Motor neuron (in vitro differentiated cells): ENCODE data around the gene SMCR8. TPM values are rescaled to one million over a fixed set of nuclear protein-coding genes. Genes with fewer than 3 reads are reported as not detected.

Source experiments
- ATAC-seq, 8 experiments: fragments of 200-7000 bp; cut with Tn5 transposase; replicated peaks in 6 of 8; 2 replicates each; pipeline ENCODE4 v1.8.0; 2021; ENCODE audit warnings: mild to moderate bottlenecking in 8 of 8, moderate library complexity in 8 of 8
- H3K27ac ChIP-seq, 2 donors: fragments of 250-450 bp; sonication (Bioruptor Pico); 2 replicates each; pipeline ENCODE4 v1.9.0; 2021; ENCODE audit warnings: antibody characterized with exemption in 2 of 2, mild to moderate bottlenecking in 2 of 2, moderate library complexity in 1 of 2
- H3K4me1 ChIP-seq, 2 donors: fragments of 250-450 bp; sonication (Bioruptor Pico); replicated peaks in 1 of 2; 2 replicates each; pipeline ENCODE4 v1.6.1; 2021; ENCODE audit warnings: antibody characterized with exemption in 2 of 2, mild to moderate bottlenecking in 2 of 2, moderate library complexity in 1 of 2
- H3K4me3 ChIP-seq, 5 donors: fragments of 250-450 bp; sonication (Bioruptor Pico); 2 replicates each; pipeline ENCODE4 v1.9.0; 2021; ENCODE audit warnings: antibody characterized with exemption in 5 of 5, mild to moderate bottlenecking in 5 of 5, moderate library complexity in 4 of 5
- WGBS, 10 experiments: fragments of 450-650 bp; shearing (Covaris generic); methylation state at CpG; one replicate each; pipeline ENCODE4 v1.0.0; 2022; 5-methylcytosine and 5-hydroxymethylcytosine counted together
- in situ Hi-C, 9 experiments: fragments of 400-800 bp; cut with MboI; loops; one replicate each; pipeline ENCODE4 v1.15.0; 2021; ENCODE audit warnings: low sequenced_read_pairs in 9 of 9, low pct_unique_long_range_greater_than_20kb in 2 of 9; ENCODE audit not compliant: unreplicated experiment in 9 of 9
- total RNA-seq, 8 experiments: library from RNA; unstranded; fragments of 300-600 nt; gene quantifications; 2 replicates each; pipeline versions ENCODE4 v1.2.3 to v1.2.4, GENCODE V29; 2022

The SMCR8 gene
- total RNA-seq: 10 to 100 TPM in 4 of 8 experiments, 1 to 10 TPM in 4; 6.1 to 16.4 (median 11.5) TPM

- Histone ChIP-seq H3K4me3 (peak within 1 kb of the TSS; percentile 47 to 99 (median 70)), H3K4me1 (peaks cover 43 to 47% of the 10 kb centered on the region in 2 donors), H3K27ac (peak within 1 kb of the TSS; percentile 87 to 97)
- ATAC-seq: peak; percentile 85 to 96 (median 94)
- 0 to 3% (median 0%) methylated on average over 1 to 11 of the region's 78 CpGs; no CpG with 5 or more reads in 3 of the 10 experiments for WGBS, 10 experiments
- in situ Hi-C loops: no loop called here
These were observed at the start of gene SMCR8, which contains the start of gene TOP3A for GRCh38 chr17:18314731-18315561. Gene SMCR8 (plus strand): TSS chr17:18315293. CDS start chr17:18315790, 497 bp downstream. Gene TOP3A (minus strand): TSS chr17:18314994. CDS start chr17:18314778, 216 bp downstream.

GRCh38 chr17:18267366-18267765, 47.7 kb upstream of the SMCR8 start:
- in situ Hi-C loops: no loop called here
- Histone ChIP-seq H3K4me3 (no peak overlapping the region), H3K4me1 (peaks cover 12 to 15% of the 10 kb centered on the region in 2 donors), H3K27ac (peak overlapping the region; percentile 41 to 81)
- 67 to 100% (median 80%) methylated on average over 1 to 5 of the region's 10 CpGs; no CpG with 5 or more reads in 7 of the 10 experiments for WGBS, 10 experiments
- no peak for ATAC-seq

DNA sequence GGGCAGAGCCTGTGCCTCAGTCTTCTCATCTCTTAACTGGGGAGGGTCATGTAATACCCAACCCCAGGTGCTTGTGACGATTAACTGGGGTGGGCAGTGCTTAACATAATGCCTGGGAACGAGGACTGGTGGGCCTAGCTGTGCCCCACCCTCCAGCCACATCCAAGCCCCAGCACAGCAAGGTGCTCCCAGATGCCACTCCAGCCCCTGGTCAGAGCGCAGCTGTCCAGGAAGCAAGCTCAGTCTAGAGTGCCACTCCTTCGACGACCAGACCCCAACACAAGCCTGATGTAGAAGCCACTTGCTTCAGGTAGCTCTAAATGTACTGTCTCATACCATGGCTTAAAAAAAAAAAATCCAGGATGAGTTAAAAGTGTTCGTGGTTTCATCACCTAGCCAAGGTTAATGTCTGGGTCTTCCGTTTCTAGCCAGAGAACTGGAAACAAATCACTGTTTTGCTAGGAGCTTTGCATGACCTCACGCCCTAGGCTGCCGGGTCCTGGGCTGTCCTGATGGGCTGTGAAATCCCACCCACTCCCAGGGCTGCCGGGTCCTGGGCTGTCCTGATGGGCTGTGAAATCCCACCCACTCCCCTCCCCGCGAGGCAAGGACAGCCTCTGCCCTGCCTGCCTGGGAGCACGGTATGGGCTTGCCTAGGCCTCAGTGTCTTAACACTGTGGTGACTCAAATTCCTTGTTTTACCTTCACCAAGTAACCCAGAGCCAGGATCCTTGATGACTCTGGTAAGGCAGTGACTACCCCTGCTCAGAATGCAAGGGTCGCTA, 47.0 kb upstream of the SMCR8 start:
- WGBS, 10 experiments: 13 to 86% (median 43%) methylated on average over 1 to 10 of the region's 14 CpGs; no CpG with 5 or more reads in 2 of the 10 experiments
- peak; percentile 47 to 96 (median 92) for ATAC-seq
- H3K27ac ChIP-seq: peak overlapping the region; percentile 76 to 81
- in situ Hi-C loops: no loop called here
- peaks cover 12 to 15% of the 10 kb centered on the region in 2 donors for H3K4me1 ChIP-seq
- H3K4me3 ChIP-seq: no peak overlapping the region

GRCh38 chr17:18270046-18270931, 44.8 kb upstream of the SMCR8 start:
- WGBS, 10 experiments: 25 to 100% (median 92%) methylated on average over 1 to 6 of the region's 14 CpGs; no CpG with 5 or more reads in 2 of the 10 experiments
- Histone ChIP-seq H3K4me3 (no peak overlapping the region), H3K4me1 (peaks cover 12 to 15% of the 10 kb centered on the region in 2 donors), H3K27ac (no peak overlapping the region)
- in situ Hi-C loops: no loop called here
- ATAC-seq: no peak

DNA sequence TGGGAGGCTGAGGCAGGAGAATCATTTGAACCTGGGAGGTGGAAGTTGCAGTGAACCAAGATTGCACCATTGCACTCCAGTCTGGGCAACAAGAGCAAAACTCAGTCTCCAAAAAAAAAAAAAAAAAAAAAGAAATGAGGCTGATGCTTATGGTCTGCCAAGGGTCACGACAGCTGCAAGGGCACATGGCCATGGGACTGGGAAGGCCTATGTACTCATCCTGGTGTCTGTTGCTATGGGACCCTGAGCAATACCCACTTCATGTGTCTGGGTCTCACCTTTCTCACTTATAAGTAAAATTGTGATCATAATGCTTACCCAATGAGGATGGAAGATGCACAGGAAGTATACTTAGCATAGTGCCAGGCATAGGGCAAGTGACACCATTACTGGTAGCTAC, 38.0 kb upstream of the SMCR8 start:
- Histone ChIP-seq H3K4me3 (no peak overlapping the region), H3K4me1 (no peaks in the 10 kb centered on the region), H3K27ac (no peak overlapping the region)
- in situ Hi-C loops: no loop called here
- ATAC-seq: no peak
- WGBS, 10 experiments: 100% methylated on average over 1 of the region's 1 CpG; no CpG with 5 or more reads in 6 of the 10 experiments

- Histone ChIP-seq H3K4me1 (no peaks in the 10 kb centered on the region), H3K27ac (no peak overlapping the region), H3K4me3 (no peak overlapping the region)
- 20 to 100% (median 94%) methylated on average over 1 to 3 of the region's 3 CpGs; no CpG with 5 or more reads in 1 of the 10 experiments for WGBS, 10 experiments
- ATAC-seq: peak in 1 of 8 experiments; percentile 36
- in situ Hi-C loops: no loop called here
These were observed 36.2 kb upstream of the SMCR8 start for GRCh38 chr17:18278867-18279266.

DNA sequence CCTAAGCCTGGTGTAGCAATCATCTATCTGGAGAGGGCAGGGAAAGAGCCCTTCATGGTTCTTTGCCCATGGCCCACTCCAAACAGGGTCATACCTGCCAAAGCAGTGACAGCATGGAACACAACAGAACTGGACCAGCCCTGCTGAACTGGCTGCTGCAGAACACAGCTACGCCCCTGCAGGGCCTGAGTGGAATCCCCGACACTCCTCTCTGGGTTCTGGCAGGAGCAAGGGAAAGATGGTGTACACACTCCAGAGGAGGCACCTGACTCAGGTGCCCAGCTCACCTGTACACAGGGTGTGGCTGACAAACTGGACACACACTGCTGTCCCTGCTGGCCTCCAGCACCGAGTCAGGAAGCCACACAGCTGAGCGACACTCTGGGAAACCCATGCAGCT, 34.8 kb upstream of the SMCR8 start:
- in situ Hi-C loops: no loop called here

GRCh38 chr17:18280766-18281371, 34.2 kb upstream of the SMCR8 start:
- in situ Hi-C loops: no loop called here
- Histone ChIP-seq H3K4me1 (no peaks in the 10 kb centered on the region), H3K4me3 (no peak overlapping the region), H3K27ac (no peak overlapping the region)
- peak in 6 of 8 experiments; percentile 46 to 99 (median 89) for ATAC-seq
- 0 to 94% (median 61%) methylated on average over 1 to 5 of the region's 5 CpGs; no CpG with 5 or more reads in 1 of the 10 experiments for WGBS, 10 experiments

More for the DNA sequence above, 34.8 kb upstream of the SMCR8 start:
- 100% methylated on average over 1 to 2 of the region's 4 CpGs; no CpG with 5 or more reads in 7 of the 10 experiments for WGBS, 10 experiments
- H3K4me1 ChIP-seq: no peaks in the 10 kb centered on the region
- ATAC-seq: peak in 1 of 8 experiments; percentile 3
- no peak overlapping the region for H3K4me3 ChIP-seq
- H3K27ac ChIP-seq: no peak overlapping the region

DNA sequence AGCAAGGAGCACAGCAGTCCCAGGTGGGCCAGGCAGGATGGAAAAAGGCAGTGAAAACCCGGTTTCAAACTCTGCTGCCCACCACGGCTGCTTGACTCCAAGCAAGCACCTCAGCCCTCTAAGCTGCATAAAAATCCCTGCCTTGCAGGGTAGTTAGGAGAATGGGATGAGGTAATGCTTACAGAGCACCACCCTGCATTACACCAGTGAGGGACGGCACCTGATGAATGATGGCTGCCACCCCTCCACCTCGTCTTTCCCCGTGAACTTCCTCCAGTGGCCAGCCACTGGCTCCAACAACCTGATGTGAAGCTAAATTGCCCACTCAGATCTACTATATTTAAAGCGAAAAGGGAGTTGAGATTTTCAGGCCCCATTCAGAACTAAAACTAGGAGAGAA, 33.3 kb upstream of the SMCR8 start:
- ATAC-seq: peak in 5 of 8 experiments; percentile 8 to 59 (median 36)
- no peak overlapping the region for H3K27ac ChIP-seq
- WGBS, 10 experiments: 68 to 100% (median 85%) methylated on average over 1 to 4 of the region's 6 CpGs; no CpG with 5 or more reads in 4 of the 10 experiments
- H3K4me1 ChIP-seq: no peaks in the 10 kb centered on the region
- H3K4me3 ChIP-seq: no peak overlapping the region
- in situ Hi-C loops: no loop called here

GRCh38 chr17:18285296-18285695, 29.8 kb upstream of the SMCR8 start:
- WGBS, 10 experiments: 82 to 100% (median 97%) methylated on average over 1 to 9 of the region's 11 CpGs; no CpG with 5 or more reads in 3 of the 10 experiments
- Histone ChIP-seq H3K4me3 (no peak overlapping the region), H3K4me1 (no peaks in the 10 kb centered on the region), H3K27ac (no peak overlapping the region)
- in situ Hi-C loops: no loop called here
- ATAC-seq: no peak

DNA sequence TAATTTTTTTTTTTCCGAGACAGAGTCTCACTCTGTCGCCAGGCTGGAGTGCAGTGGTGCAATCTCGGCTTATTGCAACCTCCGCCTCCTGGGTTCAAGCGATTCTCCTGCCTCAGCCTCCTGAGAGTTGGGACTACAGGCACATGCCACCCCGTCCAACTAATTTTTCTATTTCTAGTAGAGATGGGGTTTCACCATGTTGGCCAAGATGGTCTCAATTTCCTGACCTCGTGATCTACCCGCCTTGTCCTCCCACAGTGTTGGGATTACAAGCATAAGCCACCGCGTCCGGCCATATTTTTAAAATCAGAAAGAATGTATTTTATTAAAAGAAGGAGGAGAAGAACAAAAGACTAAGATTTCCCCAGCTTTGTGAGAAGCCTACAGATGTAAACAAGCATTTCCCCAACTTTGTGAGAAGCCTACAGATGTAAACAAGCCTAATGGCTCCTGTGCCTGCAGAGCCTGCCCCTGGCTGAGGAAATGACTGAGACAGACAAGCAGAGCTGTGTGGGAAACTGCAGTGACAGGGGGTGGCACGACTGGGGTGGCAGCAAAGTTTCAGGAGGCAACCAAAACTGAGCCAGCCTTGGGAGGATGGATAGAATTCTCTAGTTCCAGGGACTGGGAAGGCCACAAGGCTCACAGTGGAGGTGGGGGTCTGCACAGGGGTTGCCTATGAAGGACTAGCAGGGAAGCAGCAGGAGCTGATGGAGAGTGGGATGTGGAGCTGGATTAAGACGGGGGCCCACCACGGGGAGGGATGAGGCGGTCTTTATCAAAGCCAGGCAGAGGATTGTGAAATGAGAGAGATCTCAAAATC, 23.2 kb upstream of the SMCR8 start:
- ATAC-seq: no peak
- Histone ChIP-seq H3K4me1 (no peaks in the 10 kb centered on the region), H3K4me3 (no peak overlapping the region), H3K27ac (no peak overlapping the region)
- in situ Hi-C loops: no loop called here
- WGBS, 10 experiments: 71 to 100% (median 97%) methylated on average over 1 to 11 of the region's 15 CpGs; no CpG with 5 or more reads in 1 of the 10 experiments
